ENCODE results near the gene PGC.

GRCh38 chr6:41755895-41756294, 8.7 kb upstream of the PGC start:
- TF ChIP-seq CTCF (IDR thresholded peaks at IDR 0.05; ENCODE audit: extremely low read depth in 1 of 2, insufficient read depth in 1 of 2, low read depth in 1 of 2, low read length in 2 of 2) (no peak), MAX (IDR thresholded peaks at IDR 0.05; ENCODE audit: insufficient read depth, insufficient read length) (no peak), FOS (IDR thresholded peaks at IDR 0.05; ENCODE audit: borderline replicate concordance, insufficient read depth, low read length) (no peak), JUN (IDR thresholded peaks at IDR 0.05; ENCODE audit: borderline replicate concordance, insufficient read depth, insufficient read length, low read depth) (no peak), POLR2AphosphoS5 (IDR thresholded peaks at IDR 0.05; ENCODE audit: insufficient read depth, low read depth, low read length) (no peak), EZH2 (IDR thresholded peaks at IDR 0.05; ENCODE audit: borderline replicate concordance, low read depth, low read length, severe bottlenecking) (no peak)

Data from endothelial cell of umbilical vein (primary cell).